Measurements from ENCODE around the gene IGDCC3. TPM values are rescaled to one million over a fixed set of nuclear protein-coding genes. Genes with fewer than 3 reads are reported as not detected.

The IGDCC3 gene
- total RNA-seq, 1 donor from 2014 or later, result 0.27 TPM

- Mint-ChIP-seq H3K4me1 (ENCODE audit: low read depth) (peaks cover 9% of the 10 kb centered on the region), H3K9me3 (ENCODE audit: low read depth) (no peaks in the 10 kb centered on the region), H3K27me3 (ENCODE audit: low read depth) (no peaks in the 10 kb centered on the region), H3K27ac (ENCODE audit: unreplicated experiment) (no peak overlapping the region), H3K4me3 (ENCODE audit: unreplicated experiment) (no peak overlapping the region), H3K36me3 (ENCODE audit: low read depth) (peaks cover 31% of the 10 kb centered on the region)
- peak; percentile 59 for DNase-seq (ENCODE audit: low spot score)
- TF ChIP-seq, protein P1, sequence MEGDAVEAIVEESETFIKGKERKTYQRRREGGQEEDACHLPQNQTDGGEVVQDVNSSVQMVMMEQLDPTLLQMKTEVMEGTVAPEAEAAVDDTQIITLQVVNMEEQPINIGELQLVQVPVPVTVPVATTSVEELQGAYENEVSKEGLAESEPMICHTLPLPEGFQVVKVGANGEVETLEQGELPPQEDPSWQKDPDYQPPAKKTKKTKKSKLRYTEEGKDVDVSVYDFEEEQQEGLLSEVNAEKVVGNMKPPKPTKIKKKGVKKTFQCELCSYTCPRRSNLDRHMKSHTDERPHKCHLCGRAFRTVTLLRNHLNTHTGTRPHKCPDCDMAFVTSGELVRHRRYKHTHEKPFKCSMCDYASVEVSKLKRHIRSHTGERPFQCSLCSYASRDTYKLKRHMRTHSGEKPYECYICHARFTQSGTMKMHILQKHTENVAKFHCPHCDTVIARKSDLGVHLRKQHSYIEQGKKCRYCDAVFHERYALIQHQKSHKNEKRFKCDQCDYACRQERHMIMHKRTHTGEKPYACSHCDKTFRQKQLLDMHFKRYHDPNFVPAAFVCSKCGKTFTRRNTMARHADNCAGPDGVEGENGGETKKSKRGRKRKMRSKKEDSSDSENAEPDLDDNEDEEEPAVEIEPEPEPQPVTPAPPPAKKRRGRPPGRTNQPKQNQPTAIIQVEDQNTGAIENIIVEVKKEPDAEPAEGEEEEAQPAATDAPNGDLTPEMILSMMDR (IDR thresholded peaks at IDR 0.05), result no peak
These were observed 8.6 kb upstream of the IGDCC3 start for GRCh38 chr15:65386376-65386775.

DNA sequence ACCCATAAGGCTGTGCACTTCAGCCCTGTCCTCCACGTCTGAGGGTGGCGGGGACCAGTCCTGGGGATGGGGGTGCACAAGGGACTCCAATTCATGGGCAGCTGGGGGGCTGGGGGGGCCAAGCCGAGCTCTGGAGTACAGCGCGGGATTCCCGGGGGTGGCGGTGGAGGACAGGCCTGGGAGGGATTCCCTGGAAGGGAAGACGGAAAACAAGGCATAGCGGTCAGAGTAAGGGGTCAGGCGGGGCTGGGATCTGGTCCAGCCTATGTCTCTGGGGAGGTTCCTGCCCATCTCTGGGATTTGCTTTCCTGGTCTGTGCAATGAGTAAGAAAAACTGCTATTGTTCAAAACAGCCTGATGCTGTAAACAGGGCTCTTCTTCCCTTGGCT is 8.1 kb upstream of the IGDCC3 start:
- H3K9me3 Mint-ChIP-seq (ENCODE audit: low read depth), result no peaks in the 10 kb centered on the region
- TF ChIP-seq, protein P1 (IDR thresholded peaks at IDR 0.05), result peak; percentile 59
- H3K27ac Mint-ChIP-seq (ENCODE audit: unreplicated experiment), result peak overlapping the region; percentile 49
- no peaks in the 10 kb centered on the region for H3K27me3 Mint-ChIP-seq (ENCODE audit: low read depth)
- peak; percentile 60 for DNase-seq (ENCODE audit: low spot score)
- H3K4me3 Mint-ChIP-seq (ENCODE audit: unreplicated experiment), result no peak overlapping the region
- peaks cover 9% of the 10 kb centered on the region for H3K4me1 Mint-ChIP-seq (ENCODE audit: low read depth)
- peaks cover 31% of the 10 kb centered on the region for H3K36me3 Mint-ChIP-seq (ENCODE audit: low read depth)

GRCh38 chr15:65384895-65385869 is 7.4 kb upstream of the IGDCC3 start:
- TF ChIP-seq, protein P1 (IDR thresholded peaks at IDR 0.05), result peak; percentile 84
- H3K9me3 Mint-ChIP-seq (ENCODE audit: low read depth), result no peaks in the 10 kb centered on the region
- no peak overlapping the region for H3K4me3 Mint-ChIP-seq (ENCODE audit: unreplicated experiment)
- H3K36me3 Mint-ChIP-seq (ENCODE audit: low read depth), result peaks cover 32% of the 10 kb centered on the region
- H3K4me1 Mint-ChIP-seq (ENCODE audit: low read depth), result peaks cover 9% of the 10 kb centered on the region
- no peaks in the 10 kb centered on the region for H3K27me3 Mint-ChIP-seq (ENCODE audit: low read depth)
- peak; percentile 87 for DNase-seq (ENCODE audit: low spot score)
- H3K27ac Mint-ChIP-seq (ENCODE audit: unreplicated experiment), result no peak overlapping the region

DNA sequence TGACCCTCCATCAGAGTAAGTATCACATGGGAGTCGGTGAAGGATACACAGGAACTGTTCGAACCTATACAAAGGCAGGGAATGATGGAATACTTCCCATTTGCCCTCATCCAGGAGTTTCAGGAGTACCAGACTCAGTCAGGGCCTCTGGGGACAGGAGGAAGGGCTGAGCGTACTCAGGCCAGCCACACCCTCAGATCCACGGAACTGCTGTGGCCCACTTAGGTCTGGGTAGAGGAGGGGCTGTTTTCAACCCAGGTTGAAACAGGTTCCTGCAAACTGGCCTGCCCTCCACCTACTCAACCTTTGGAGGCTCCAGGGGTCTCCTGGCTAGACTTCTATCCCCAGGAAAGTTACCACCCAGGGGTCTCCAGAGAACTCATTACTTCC is 6.7 kb upstream of the IGDCC3 start:
- TF ChIP-seq, protein P1 (IDR thresholded peaks at IDR 0.05), result no peak
- DNase-seq (ENCODE audit: low spot score), result peak; percentile 21
- Mint-ChIP-seq H3K27me3 (ENCODE audit: low read depth) (no peaks in the 10 kb centered on the region), H3K9me3 (ENCODE audit: low read depth) (no peaks in the 10 kb centered on the region), H3K4me3 (ENCODE audit: unreplicated experiment) (no peak overlapping the region), H3K4me1 (ENCODE audit: low read depth) (peaks cover 9% of the 10 kb centered on the region), H3K36me3 (ENCODE audit: low read depth) (peaks cover 29% of the 10 kb centered on the region), H3K27ac (ENCODE audit: unreplicated experiment) (no peak overlapping the region)

GRCh38 chr15:65383991-65384390 is 6.2 kb upstream of the IGDCC3 start:
- Mint-ChIP-seq H3K4me3 (ENCODE audit: unreplicated experiment) (no peak overlapping the region), H3K9me3 (ENCODE audit: low read depth) (no peaks in the 10 kb centered on the region), H3K36me3 (ENCODE audit: low read depth) (peaks cover 27% of the 10 kb centered on the region), H3K27me3 (ENCODE audit: low read depth) (no peaks in the 10 kb centered on the region), H3K4me1 (ENCODE audit: low read depth) (peaks cover 9% of the 10 kb centered on the region), H3K27ac (ENCODE audit: unreplicated experiment) (no peak overlapping the region)
- TF ChIP-seq, protein P1 (IDR thresholded peaks at IDR 0.05), result no peak
- peak; percentile 64 for DNase-seq (ENCODE audit: low spot score)

Data from chondrocyte (in vitro differentiated cells).